ENCODE results near the gene SETD1A.

SETD1A gene

GRCh38 chr16:31022544-31023251 lies 65.1 kb downstream of the SETD1A start:
- CTCF ChIA-PET = interaction anchor here (0.7 to 1.1 kb wide), 3 partner anchors 9 to 39 kb away, joined by 3 to 4 read pairs (median 4); partner anchors contain the start of gene HSD3B7
- POLR2A ChIA-PET = interaction anchor here (0.6 kb wide), 1 partner anchor 45 kb away, joined by 3 read pairs; no protein-coding TSS in a partner anchor
- no peak for TF ChIP-seq CTCF (IDR thresholded peaks at IDR 0.05; ENCODE audit: insufficient read depth, low read length, missing control alignments)
- DNase-seq (ENCODE audit: low read depth, low spot score) = no peak
- H3K4me3 ChIP-seq (ENCODE audit: low read depth, low read length) = no peak overlapping the region

DNA sequence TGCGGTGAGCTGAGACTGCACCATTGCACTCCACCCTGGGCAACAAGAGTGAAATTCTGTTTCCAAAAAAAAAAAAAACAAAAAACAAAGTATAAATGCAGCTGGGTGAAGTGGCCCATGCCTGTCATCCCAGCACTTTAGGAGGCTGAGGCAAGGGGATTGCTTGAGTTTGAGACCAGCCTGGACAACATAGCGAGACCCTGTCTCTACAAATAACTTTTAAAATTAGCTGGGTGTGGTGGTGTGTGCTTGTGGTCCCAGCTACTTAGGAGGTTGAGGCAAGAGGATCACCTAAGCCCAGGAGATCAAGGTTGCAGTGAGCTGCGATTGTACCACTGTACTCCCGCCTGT lies 65.7 kb downstream of the SETD1A start:
- ChIA-PET CTCF (interaction anchor here (0.7 to 1.0 kb wide), 2 partner anchors 9 to 38 kb away, joined by 3 read pairs; partner anchors contain the start of gene HSD3B7), POLR2A (interaction anchor here (0.6 to 1.0 kb wide), 2 partner anchors 10 to 44 kb away, joined by 3 read pairs; partner anchors contain the start of gene STX4)
- no peak for TF ChIP-seq CTCF (IDR thresholded peaks at IDR 0.05; ENCODE audit: insufficient read depth, low read length, missing control alignments)
- DNase-seq (ENCODE audit: low read depth, low spot score) = no peak
- H3K4me3 ChIP-seq (ENCODE audit: low read depth, low read length) = no peak overlapping the region

- no peak overlapping the region for H3K4me3 ChIP-seq (ENCODE audit: low read depth, low read length)
- CTCF ChIA-PET = interaction anchor here (0.7 to 1.0 kb wide), 2 partner anchors 9 to 39 kb away, joined by 3 read pairs; partner anchors contain the start of gene HSD3B7
- no peak for TF ChIP-seq CTCF (IDR thresholded peaks at IDR 0.05; ENCODE audit: insufficient read depth, low read length, missing control alignments)
- POLR2A ChIA-PET = interaction anchor here (1.0 kb wide), 1 partner anchor 10 kb away, joined by 3 read pairs; the partner anchor contains the start of gene STX4
- no peak for DNase-seq (ENCODE audit: low read depth, low spot score)
These were observed 66.2 kb downstream of the SETD1A start for GRCh38 chr16:31023627-31024226.

- no peak overlapping the region for H3K4me3 ChIP-seq (ENCODE audit: low read depth, low read length)
- DNase-seq (ENCODE audit: low read depth, low spot score) = no peak
- ChIA-PET POLR2A (no interaction called here), CTCF (interaction anchor here (1.2 to 1.3 kb wide), 2 partner anchors 9 to 40 kb away, joined by 3 to 4 read pairs; partner anchors contain the start of gene HSD3B7)
- TF ChIP-seq CTCF (IDR thresholded peaks at IDR 0.05; ENCODE audit: insufficient read depth, low read length, missing control alignments) = no peak
These were observed 67.8 kb downstream of the SETD1A start for GRCh38 chr16:31025339-31025738.

DNA sequence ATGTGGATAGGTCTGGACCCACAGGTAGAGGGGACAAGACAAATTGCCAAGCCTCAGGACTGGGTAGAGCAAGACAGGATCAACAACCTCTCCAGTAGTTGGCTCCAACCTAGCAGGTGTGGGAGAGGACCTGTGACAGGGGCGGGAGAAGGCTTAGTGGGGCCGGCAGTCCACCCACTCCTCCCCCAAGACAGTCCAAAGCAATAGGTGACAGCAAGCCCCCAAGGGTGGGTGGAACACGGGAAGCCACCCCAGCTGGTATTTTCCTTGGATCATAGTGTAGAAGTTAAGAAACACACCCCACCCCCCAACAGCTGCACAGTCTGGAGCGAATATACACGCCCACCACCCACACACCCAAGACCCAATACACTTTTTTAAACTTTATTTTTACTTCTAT lies 71.7 kb downstream of the SETD1A start:
- DNase-seq (ENCODE audit: low read depth, low spot score) = no peak
- no peak overlapping the region for H3K4me3 ChIP-seq (ENCODE audit: low read depth, low read length)
- POLR2A ChIA-PET = no interaction called here
- CTCF ChIA-PET = no interaction called here
- no peak for TF ChIP-seq CTCF (IDR thresholded peaks at IDR 0.05; ENCODE audit: insufficient read depth, low read length, missing control alignments)

- ChIA-PET CTCF (interaction anchor here (1.6 to 1.8 kb wide), 2 partner anchors 9 to 111 kb away, joined by 4 read pairs; no protein-coding TSS in a partner anchor), POLR2A (no interaction called here)
- H3K4me3 ChIP-seq (ENCODE audit: low read depth, low read length) = no peak overlapping the region
- DNase-seq (ENCODE audit: low read depth, low spot score) = no peak
- no peak for TF ChIP-seq CTCF (IDR thresholded peaks at IDR 0.05; ENCODE audit: insufficient read depth, low read length, missing control alignments)
These were observed 73.7 kb downstream of the SETD1A start for GRCh38 chr16:31031276-31031675.

All from AG04449 (cell line).